GM20000 (cell line): ENCODE measurements around the gene KLHDC10.
"Not testable (repeated sequence)": the region's sequence is repeated elsewhere in the genome, so short reads cannot be mapped to it uniquely, and the experiment has no call there.

Experiments
- DNase-seq: peaks from one replicate; pipeline ENCODE4 v3.0.0; 2012; ENCODE audit warnings: low spot score
- TF ChIP-seq, protein P1 (sequence below): IDR thresholded peaks from 2 replicates; pipeline ENCODE4 v1.5.1; 2012; ENCODE audit warnings: mild to moderate bottlenecking, control low read depth; ENCODE audit errors: extremely low read depth, missing control alignments

Gene KLHDC10

DNA sequence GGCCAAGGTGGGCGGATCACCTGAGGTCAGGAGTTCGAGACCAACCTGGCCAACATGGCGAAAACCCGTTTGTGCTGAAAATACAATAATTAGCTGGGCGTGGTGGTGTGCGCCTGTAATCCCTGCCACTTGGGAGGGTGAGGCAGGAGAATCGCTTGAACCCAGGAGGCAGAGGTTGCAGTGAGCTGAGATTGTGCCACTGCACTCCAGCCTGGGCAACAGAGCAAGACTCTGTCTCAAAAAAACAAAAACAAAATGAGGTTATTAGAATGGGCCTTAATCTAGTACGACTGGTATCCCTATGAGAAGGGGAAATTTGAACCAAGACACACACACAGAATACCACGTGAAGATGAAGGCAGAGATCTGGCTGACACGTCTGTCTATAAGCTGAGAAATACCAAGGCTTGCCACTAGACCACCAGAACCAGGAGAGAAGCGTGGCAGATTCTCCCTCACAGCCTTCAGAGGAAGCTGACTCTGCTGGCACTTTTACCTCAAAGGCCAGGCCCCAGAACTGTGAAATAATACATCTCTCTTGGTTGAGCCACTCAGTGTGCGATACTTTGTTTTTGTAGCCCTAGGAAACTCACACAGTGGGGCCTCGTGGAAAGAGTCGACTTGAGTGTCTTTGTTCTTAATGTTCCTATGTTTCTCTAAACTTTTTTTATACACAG is 75.2 kb downstream of the KLHDC10 start:
- TF ChIP-seq, protein P1, sequence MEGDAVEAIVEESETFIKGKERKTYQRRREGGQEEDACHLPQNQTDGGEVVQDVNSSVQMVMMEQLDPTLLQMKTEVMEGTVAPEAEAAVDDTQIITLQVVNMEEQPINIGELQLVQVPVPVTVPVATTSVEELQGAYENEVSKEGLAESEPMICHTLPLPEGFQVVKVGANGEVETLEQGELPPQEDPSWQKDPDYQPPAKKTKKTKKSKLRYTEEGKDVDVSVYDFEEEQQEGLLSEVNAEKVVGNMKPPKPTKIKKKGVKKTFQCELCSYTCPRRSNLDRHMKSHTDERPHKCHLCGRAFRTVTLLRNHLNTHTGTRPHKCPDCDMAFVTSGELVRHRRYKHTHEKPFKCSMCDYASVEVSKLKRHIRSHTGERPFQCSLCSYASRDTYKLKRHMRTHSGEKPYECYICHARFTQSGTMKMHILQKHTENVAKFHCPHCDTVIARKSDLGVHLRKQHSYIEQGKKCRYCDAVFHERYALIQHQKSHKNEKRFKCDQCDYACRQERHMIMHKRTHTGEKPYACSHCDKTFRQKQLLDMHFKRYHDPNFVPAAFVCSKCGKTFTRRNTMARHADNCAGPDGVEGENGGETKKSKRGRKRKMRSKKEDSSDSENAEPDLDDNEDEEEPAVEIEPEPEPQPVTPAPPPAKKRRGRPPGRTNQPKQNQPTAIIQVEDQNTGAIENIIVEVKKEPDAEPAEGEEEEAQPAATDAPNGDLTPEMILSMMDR = no peak
- no peak for DNase-seq

DNA sequence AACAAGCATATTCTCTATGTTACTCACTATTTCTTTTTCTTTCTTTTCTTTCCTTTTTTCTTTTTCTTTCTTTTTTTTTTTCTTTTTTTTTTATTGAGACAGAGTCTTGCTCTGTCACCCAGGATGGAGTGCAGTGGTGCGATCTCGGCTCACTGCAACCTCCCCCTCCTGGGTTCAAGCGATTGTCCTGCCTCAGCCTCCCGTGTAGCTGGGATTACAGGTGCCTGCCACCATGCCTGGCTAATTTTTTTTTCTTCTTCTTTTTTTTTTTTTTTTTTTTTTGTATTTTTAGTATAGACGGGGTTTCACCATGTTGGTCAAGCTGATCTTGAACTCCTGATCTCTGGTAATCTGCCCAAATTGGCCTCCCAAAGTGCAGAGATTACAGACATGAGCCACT is 75.8 kb downstream of the KLHDC10 start:
- not testable (repeated sequence) for DNase-seq

DNA sequence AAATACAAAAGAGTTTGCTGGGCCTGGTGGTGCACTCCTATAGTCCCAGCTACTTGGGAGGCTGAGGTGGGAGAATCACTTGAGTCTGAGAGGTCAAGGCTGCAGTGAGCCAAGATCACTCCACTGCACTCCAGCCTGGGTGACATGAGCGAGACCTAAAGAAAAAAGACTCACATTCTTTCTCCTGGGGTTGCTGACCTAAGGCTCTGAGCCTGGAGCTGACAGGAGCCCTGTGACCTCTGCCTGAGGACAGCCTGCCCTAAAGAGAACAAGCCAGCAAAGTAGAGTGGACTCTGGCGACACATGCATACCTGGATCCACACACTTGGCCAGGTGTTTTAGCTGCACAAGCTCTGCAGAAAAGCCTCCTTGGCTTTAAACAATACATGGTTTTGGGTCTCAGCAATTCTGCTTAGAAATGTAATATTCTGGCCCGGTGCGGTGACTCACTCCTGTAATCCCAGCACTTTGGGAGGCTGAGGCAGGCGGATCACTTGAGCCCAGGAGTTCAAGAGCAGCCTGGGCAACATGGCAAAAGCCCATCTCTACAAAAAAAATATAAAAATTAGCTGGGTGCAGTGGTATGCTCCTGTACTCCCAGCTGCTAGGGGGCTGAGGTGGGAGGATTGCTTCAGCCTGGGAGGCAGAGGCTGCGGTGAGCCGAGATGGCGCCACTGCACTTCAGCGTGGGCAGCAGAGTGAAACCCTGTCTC is 76.5 kb downstream of the KLHDC10 start:
- DNase-seq = no peak
- TF ChIP-seq, protein P1 = no peak

DNA sequence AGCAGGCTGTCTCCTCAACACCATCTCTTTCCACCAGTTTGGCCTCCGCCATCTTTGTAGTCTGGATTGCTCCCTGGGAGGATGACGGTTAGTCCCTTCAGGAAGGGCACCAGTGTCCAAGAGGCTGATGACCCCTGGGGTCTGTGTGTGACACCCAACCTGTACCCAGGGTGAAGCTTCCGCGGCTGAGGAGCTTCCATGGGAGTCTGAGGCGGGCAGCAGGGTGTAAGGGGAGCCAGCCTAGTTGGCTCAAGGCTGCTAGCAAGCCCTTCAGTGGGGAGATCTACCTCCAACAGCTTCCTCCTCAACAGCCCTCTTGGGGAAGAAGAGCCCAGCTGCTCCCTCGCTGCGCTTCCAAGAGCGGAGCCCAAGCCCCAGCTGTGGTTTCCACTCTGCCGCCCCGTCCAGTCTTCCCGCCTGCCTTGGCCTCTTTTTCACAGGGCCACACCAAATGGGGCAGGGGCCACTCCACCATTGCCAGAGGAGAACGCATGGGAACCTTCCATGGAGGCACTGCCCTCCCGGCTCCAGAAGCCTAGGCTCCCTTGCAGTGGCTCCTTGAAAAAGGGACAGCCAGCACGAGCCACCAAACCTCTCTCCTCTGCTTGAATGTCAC is 77.5 kb downstream of the KLHDC10 start:
- TF ChIP-seq, protein P1 = no peak
- DNase-seq = no peak

DNA sequence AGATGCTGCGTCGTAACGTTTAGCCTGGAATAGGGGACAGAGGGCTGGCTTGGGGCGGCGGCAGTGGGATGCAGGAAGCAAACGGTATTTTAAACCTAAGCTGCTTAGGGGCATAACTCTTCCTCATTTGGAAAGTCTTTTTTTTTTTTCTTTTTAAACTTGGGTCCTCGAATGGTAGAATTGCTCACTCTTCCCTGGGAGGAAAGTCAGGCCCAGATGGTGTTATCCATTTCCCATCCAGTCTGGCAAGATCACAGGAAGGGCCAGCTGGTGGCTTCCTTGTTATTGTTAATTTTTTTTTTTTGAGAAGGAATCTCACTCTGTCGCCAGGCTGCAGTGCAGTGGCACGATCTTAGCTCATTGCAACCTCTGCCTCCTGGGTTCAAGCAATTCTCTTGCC is 78.2 kb downstream of the KLHDC10 start:
- TF ChIP-seq, protein P1 = no peak
- DNase-seq = no peak

DNA sequence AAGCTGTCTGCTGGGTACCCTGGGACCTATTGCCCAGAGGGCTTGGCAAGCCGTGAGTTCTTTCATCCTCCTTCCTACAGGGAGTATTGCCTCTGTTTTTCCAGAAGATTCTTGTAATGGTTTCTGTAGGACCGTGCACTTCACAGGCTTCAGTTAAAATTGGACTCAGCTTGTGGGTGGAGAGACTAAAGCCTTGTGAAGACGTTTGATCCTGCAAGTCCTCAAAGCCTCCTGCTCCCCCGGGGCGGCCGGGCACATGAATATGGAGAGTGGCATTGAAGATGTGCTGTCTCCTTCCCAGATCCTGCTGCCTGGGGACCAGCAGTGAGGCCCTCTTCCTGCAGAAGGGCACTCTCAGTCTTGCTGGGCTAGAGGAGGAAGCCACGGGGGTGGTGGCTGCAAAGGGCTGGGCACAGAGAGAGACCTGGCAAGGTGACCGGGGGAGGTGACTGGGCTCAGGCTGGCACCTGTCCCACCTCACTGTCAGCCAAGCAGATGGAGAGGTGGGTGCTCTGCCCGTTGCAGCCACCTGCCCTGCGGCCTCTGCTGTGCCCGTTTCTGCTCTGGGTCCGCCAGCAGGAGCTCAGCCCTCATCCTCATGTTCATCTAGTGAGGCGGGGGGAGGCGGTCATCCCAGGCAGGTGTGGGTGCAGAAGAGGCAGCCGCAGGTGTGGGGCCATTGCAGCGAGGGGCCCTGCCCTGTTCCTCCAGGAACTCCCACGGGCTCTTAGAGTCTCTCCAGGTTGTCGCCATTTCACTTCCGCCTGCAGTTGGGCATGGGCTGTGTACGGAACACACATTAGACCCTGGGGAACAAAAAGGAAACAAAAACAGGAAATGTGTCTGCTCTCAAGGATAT is 79.2 kb downstream of the KLHDC10 start:
- DNase-seq = peak; percentile 49
- TF ChIP-seq, protein P1 = no peak

DNA sequence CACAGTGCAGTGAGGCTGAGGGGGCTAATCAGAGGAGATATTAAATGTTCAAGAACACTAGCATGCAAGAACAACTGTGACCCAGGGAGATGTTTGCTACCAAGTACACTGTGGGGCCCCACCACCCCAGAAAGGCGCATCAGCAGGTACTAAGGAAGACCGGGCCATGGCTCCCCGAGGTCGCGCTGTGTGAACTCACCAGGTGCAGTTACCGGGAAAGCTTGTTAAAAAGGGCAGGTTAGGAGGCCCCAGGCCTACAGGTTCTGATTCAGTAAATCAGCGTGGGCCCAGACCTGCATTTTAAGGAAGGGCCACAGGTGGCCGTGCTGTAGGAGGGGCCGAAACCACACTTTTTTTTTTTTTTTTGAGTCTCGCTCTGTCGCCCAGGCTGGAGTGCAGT is 80.3 kb downstream of the KLHDC10 start:
- TF ChIP-seq, protein P1 = no peak

More for the DNA sequence above, 80.3 kb downstream of the KLHDC10 start:
- DNase-seq = peak; percentile 55
